ENCODE measurements around the gene KIF24.
"Not testable (repeated sequence)": the region's sequence is repeated elsewhere in the genome, so short reads cannot be mapped to it uniquely, and the experiment has no call there.

Gene KIF24

GRCh38 chr9:34328987-34329832, at the start of gene KIF24, which contains the start of gene NUDT2:
TSS of gene KIF24 (minus strand) at chr9:34329268. CDS start at chr9:34311346, 17,922 bp downstream.
TSS of gene NUDT2 (plus strand) at chr9:34329569. CDS start at chr9:34339040, 9,471 bp downstream.
- DNase-seq: peak; percentile 89

- DNase-seq: no peak
Observed at GRCh38 chr9:34378376-34379060, 49.5 kb upstream of the KIF24 start.

- no peak for DNase-seq
Observed at GRCh38 chr9:34377404-34377746, 48.3 kb upstream of the KIF24 start.

- DNase-seq: peak; percentile 94
Observed at GRCh38 chr9:34376596-34377403, 47.7 kb upstream of the KIF24 start, which contains the start of gene MYORG. TSS of gene MYORG (minus strand) at chr9:34376898. CDS start at chr9:34372943, 3,955 bp downstream.

GRCh38 chr9:34375901-34376595, 47.0 kb upstream of the KIF24 start:
- peak; percentile 27 for DNase-seq

GRCh38 chr9:34374905-34375552, 46.0 kb upstream of the KIF24 start:
- no peak for DNase-seq

GRCh38 chr9:34374339-34374738, 45.3 kb upstream of the KIF24 start:
- no peak for DNase-seq

- no peak for DNase-seq
Observed at GRCh38 chr9:34373749-34374148, 44.7 kb upstream of the KIF24 start.

GRCh38 chr9:34372467-34373011, 43.5 kb upstream of the KIF24 start:
- DNase-seq: no peak

GRCh38 chr9:34371886-34372466, 42.9 kb upstream of the KIF24 start:
- no peak for DNase-seq

GRCh38 chr9:34370970-34371880, 42.2 kb upstream of the KIF24 start:
- no peak for DNase-seq

- no peak for DNase-seq
Observed at GRCh38 chr9:34370335-34370969, 41.4 kb upstream of the KIF24 start.

- no peak for DNase-seq
Observed at GRCh38 chr9:34369636-34370035, 40.6 kb upstream of the KIF24 start.

GRCh38 chr9:34368796-34369195, 39.7 kb upstream of the KIF24 start:
- not testable (repeated sequence) for DNase-seq

GRCh38 chr9:34367751-34368410, 38.8 kb upstream of the KIF24 start:
- DNase-seq: not testable (repeated sequence)

- no peak for DNase-seq
Observed at GRCh38 chr9:34366365-34366764, 37.3 kb upstream of the KIF24 start.

GRCh38 chr9:34365282-34365681, 36.2 kb upstream of the KIF24 start:
- no peak for DNase-seq

- no peak for DNase-seq
Observed at GRCh38 chr9:34363619-34364351, 34.7 kb upstream of the KIF24 start.
